IPS-15b (cell line): ENCODE measurements around the gene SREBF2.

Source experiments
- H3K27me3 ChIP-seq: one replicate; pipeline ENCODE4 v1.6.1; 2013; ENCODE audit warnings: low read length; ENCODE audit not compliant: control insufficient read depth, insufficient read depth
- H3K36me3 ChIP-seq: one replicate; pipeline ENCODE4 v1.6.1; 2013; ENCODE audit warnings: low read length; ENCODE audit not compliant: control insufficient read depth, insufficient read depth
- H3K4me1 ChIP-seq: one replicate; pipeline ENCODE4 v1.6.1; 2013; ENCODE audit warnings: mild to moderate bottlenecking, low read length; ENCODE audit not compliant: control insufficient read depth, insufficient read depth
- H3K4me3 ChIP-seq: one replicate; pipeline ENCODE4 v1.5.1; 2013; ENCODE audit warnings: low read depth, low read length
- H3K9ac ChIP-seq: one replicate; pipeline ENCODE4 v1.6.1; 2013; ENCODE audit warnings: low read depth, mild to moderate bottlenecking, low read length
- H3K9me3 ChIP-seq: one replicate; pipeline ENCODE4 v1.6.1; 2013; ENCODE audit warnings: mild to moderate bottlenecking, low read length; ENCODE audit not compliant: control insufficient read depth, insufficient read depth

Gene SREBF2

DNA sequence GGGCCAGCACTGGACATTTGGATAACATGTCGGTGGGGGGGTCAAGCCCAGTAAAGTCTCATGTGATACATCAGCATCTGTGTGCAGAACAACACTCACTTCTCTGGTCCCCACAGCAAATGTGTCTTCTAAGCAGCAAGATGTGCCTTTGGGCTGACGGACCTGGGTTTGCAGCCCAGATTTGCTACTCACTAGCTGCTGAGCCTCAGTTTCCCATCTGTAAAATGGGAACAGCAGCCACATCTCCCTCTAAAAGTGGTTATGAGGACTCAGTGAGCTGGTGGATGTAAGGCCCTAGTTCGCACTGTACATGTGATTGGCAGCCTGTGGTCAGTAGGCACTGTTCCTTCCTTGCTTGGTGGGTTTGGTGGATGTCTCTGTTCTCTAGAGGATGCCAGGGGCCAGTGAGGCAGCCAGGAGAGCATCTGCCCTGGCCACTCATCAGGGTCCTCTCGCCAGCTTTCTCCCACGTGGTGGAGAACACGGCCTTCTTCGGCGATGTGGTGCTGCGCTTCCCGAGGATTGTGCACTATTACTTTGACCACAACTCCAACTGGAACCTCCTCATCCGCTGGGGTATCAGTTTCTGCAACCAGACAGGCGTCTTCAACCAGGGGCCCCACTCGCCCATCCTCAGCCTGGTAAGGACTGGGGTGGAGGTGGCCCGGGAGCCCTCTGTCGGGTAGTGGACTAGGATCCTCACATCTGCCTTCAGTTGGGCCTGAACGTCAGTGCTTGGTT is 19.9 kb upstream of the SREBF2 start:
- peaks cover 29% of the 10 kb centered on the region for H3K36me3 ChIP-seq

DNA sequence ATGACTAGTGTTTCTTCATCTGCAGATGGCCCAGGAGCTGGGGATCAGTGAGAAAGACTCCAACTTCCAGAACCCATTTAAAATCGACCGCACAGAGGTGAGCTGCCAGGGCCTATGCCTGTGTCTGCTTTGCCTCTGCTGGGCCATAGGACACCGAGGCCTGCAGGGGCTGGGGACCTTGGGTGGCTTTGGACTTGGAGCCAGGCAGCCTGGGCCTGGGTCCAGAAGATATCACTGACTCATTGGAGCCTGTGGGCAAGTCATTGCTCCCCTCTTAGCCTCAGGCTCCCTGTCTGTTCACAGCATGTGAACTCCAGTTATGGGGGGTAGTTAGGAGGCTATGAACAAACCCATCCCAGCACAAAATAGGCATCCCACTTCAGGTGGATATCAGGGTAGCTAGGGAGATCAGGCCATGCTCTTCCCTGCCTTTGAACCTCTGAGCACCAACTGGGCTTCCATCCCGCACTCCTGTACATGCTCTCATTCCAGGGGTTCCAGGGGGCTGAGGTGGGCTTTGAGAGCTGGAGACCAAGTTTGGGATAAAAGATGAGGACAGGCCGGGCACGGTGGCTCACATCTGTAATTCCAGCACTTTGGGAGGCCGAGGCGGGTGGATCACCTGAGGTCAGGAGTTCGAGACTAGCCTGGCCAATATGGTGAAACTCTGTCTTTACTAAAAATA is 19.0 kb upstream of the SREBF2 start:
- H3K27me3 ChIP-seq = no peaks in the 10 kb centered on the region
- H3K36me3 ChIP-seq = peaks cover 29% of the 10 kb centered on the region
- no peak overlapping the region for H3K4me3 ChIP-seq
- H3K9me3 ChIP-seq = no peaks in the 10 kb centered on the region
- no peak overlapping the region for H3K9ac ChIP-seq
- H3K4me1 ChIP-seq = no peaks in the 10 kb centered on the region

More for the DNA sequence above, 19.9 kb upstream of the SREBF2 start:
- Histone ChIP-seq H3K27me3 (no peaks in the 10 kb centered on the region), H3K9ac (no peak overlapping the region), H3K4me1 (no peaks in the 10 kb centered on the region), H3K9me3 (no peaks in the 10 kb centered on the region), H3K4me3 (no peak overlapping the region)

DNA sequence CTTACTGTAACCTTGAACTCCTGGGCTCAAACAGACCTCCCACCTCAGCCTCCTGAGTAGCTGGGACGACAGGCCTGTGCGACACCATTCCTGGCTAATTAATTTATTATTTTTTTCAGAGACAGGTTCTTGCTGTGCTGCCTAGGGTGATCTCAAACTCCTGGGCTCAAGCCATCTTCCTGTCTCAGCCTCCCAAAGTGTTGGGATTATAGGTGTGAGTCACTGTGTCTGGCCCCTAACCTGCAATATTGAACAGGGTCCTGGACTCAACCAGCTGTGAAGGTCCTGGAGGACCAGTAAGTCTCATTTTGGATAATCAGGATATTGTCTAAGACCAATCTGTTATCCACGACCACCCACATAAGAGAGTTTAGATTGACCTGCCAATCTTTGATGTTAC is 17.2 kb upstream of the SREBF2 start:
- H3K4me1 ChIP-seq = no peaks in the 10 kb centered on the region
- no peak overlapping the region for H3K4me3 ChIP-seq
- H3K27me3 ChIP-seq = no peaks in the 10 kb centered on the region
- H3K9me3 ChIP-seq = no peaks in the 10 kb centered on the region
- H3K9ac ChIP-seq = no peak overlapping the region
- H3K36me3 ChIP-seq = peaks cover 26% of the 10 kb centered on the region

DNA sequence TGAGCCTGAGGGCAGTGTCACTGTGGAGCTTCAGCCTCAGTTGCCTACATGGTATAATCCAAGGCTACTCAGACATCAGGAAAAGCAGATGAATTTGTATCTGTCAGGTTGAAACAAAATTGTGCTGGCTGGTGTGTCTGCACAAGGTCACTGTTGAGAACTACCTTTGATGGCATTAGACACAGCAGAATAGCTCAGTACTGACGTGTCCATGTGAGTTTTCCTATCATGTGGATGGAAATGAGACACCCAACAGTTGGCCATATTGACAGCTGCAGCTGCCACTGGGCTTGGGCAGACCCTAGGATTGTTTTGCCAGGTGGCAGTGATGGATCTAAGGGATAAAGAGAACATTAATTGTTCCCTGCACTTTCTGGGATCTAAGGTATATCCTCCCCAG is 16.7 kb upstream of the SREBF2 start:
- H3K36me3 ChIP-seq = peaks cover 21% of the 10 kb centered on the region
- H3K9me3 ChIP-seq = no peaks in the 10 kb centered on the region
- no peaks in the 10 kb centered on the region for H3K27me3 ChIP-seq
- H3K9ac ChIP-seq = no peak overlapping the region
- no peak overlapping the region for H3K4me3 ChIP-seq
- no peaks in the 10 kb centered on the region for H3K4me1 ChIP-seq

DNA sequence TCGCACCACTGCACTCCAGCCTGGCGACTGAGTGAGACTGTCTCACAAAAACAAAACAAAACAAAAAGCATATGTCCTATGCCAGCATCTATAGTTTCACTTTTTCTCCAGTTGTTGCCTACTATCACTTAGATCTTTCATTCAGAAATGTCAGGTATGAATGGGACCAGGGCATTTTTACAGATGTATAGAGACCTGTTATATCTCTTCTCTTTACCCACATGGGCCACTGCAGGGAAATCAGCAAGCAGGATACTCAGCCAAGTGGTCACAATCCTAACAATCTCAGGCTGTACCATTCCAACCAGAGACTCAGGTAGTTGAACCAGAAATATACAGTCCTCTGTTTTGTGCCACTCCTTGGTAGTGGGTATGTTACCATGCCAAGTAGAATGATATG is 16.0 kb upstream of the SREBF2 start:
- H3K36me3 ChIP-seq = peaks cover 20% of the 10 kb centered on the region
- H3K4me3 ChIP-seq = no peak overlapping the region
- H3K27me3 ChIP-seq = no peaks in the 10 kb centered on the region
- H3K4me1 ChIP-seq = no peaks in the 10 kb centered on the region
- no peaks in the 10 kb centered on the region for H3K9me3 ChIP-seq
- no peak overlapping the region for H3K9ac ChIP-seq

DNA sequence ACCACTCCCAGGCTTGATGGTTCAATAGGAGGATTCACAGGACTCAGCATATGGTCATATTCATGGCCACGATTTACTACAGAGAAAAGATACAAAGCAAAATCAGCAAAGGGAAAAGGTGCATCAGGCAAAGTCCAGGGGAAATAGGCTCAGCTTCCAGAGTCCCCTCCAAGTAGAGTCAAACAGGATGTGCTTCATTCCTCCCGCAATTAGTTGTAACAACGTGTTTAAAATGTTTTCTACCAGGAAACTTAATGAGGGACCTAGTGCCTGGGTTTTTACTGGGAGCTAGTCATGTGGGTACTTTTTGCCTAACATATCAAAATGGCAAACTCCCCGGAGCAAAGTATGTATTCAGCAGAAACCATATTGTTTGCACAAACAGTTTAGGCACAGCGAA is 14.9 kb upstream of the SREBF2 start:
- no peaks in the 10 kb centered on the region for H3K9me3 ChIP-seq

DNA sequence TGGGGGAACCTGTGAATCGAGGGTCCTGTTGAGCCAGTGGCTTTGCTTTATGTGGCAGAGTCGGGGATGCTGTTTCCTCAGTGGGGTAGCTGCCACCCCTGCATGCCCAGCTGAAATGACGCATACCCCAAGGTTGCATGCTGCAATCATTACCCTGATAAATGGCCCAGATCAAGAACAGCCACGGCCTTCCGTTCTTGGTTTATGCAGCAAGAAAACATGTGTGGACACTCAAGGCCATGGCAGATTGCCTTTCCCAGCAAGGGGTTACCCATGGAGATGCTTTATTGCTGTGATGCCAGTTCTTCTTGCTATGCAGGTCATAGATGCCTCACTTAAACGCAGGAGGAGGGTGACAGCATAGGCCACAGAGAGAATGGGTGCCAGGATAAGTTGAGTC is 14.3 kb upstream of the SREBF2 start:
- H3K9ac ChIP-seq = no peak overlapping the region
- H3K4me3 ChIP-seq = no peak overlapping the region
- H3K4me1 ChIP-seq = no peaks in the 10 kb centered on the region
- peaks cover 20% of the 10 kb centered on the region for H3K36me3 ChIP-seq
- H3K9me3 ChIP-seq = no peaks in the 10 kb centered on the region
- H3K27me3 ChIP-seq = no peaks in the 10 kb centered on the region

More for the DNA sequence above, 14.9 kb upstream of the SREBF2 start:
- Histone ChIP-seq H3K9ac (no peak overlapping the region), H3K4me3 (no peak overlapping the region), H3K27me3 (no peaks in the 10 kb centered on the region), H3K4me1 (no peaks in the 10 kb centered on the region), H3K36me3 (peaks cover 20% of the 10 kb centered on the region)

DNA sequence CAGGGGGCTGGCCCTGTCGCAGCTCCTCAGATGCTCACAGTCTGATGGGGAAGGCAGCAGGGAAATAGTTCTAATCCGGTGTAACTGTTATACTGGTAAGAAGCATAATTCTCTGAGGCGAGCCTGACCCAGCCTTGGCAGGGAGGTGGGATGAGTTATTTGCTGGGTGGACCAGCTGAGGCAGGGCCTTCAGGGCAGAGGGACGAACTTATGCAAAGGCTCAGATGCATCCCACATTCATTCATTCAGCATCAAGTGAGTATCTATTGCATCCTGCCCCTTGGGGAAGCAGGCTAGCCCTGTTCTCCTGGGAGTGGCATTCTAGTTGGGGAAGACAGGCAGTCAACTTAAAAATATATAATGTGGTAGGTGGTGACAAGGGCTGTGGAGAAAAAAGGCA is 13.6 kb upstream of the SREBF2 start:
- Histone ChIP-seq H3K4me3 (no peak overlapping the region), H3K27me3 (no peaks in the 10 kb centered on the region), H3K36me3 (peaks cover 17% of the 10 kb centered on the region), H3K9me3 (no peaks in the 10 kb centered on the region), H3K9ac (no peak overlapping the region), H3K4me1 (peaks cover 2% of the 10 kb centered on the region)

DNA sequence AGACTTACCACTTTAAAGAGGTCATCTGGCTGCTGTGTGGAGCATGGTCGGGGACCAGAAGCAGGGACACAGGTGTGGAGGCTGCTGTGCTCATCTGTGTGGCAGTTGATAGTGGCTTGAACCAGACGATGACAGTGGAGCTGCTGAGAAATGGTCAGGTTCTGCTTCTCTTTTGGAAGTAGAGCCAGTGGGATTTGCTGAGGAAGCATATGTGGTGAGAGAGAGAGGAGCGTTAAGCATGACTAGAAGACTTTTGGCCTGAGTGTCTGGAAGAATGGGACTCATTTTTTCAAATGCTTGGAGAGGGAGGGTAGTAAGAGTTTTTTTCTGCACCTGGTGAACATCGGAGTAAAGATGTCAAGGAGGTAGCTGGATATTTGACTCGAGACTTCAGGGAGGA is 12.5 kb upstream of the SREBF2 start:
- Histone ChIP-seq H3K4me1 (peaks cover 4% of the 10 kb centered on the region), H3K27me3 (no peaks in the 10 kb centered on the region), H3K9me3 (no peaks in the 10 kb centered on the region), H3K9ac (no peak overlapping the region), H3K4me3 (no peak overlapping the region), H3K36me3 (peaks cover 13% of the 10 kb centered on the region)

DNA sequence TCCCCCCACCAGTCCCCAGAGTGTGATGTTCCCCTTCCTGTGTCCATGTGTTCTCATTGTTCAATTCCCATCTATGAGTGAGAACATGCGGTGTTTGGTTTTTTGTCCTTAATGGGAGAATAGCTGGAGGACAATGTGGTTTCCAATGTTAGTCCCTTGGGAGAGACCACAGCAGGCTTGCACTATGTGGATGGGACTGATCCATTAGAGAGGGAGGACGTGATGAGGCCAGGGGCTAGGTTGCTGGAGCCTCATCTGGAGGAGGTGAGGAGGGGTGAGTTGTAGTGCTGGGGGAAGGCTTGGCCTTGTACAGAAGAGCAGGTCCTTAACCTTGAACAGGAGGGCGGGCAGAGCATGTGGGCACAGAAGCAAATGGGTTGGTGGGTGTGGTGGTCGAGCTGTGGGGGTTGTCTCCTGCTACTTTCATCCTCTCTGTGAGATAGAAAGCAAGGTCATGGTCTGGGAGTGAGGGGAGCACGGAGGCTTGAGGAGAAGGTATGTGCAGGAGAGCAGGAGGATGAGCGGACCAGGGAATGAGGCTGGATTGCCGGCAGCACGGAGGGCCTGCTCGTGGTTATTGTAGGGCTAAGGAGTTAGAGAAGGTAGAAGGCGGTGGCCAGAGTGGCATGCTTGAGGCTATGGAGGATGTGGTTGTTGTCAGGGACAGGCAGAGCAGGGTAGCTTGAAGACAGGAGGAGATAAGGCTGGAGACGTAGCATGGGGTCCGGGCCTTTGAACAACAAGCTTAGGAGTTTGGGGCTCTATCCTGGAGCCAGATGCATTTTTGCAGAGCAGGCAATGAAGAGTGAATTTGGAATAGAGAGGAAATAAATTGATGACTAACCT is 11.2 kb upstream of the SREBF2 start:
- Histone ChIP-seq H3K4me1 (peaks cover 4% of the 10 kb centered on the region), H3K9me3 (no peaks in the 10 kb centered on the region), H3K36me3 (peaks cover 9% of the 10 kb centered on the region), H3K27me3 (no peaks in the 10 kb centered on the region), H3K4me3 (no peak overlapping the region), H3K9ac (no peak overlapping the region)

DNA sequence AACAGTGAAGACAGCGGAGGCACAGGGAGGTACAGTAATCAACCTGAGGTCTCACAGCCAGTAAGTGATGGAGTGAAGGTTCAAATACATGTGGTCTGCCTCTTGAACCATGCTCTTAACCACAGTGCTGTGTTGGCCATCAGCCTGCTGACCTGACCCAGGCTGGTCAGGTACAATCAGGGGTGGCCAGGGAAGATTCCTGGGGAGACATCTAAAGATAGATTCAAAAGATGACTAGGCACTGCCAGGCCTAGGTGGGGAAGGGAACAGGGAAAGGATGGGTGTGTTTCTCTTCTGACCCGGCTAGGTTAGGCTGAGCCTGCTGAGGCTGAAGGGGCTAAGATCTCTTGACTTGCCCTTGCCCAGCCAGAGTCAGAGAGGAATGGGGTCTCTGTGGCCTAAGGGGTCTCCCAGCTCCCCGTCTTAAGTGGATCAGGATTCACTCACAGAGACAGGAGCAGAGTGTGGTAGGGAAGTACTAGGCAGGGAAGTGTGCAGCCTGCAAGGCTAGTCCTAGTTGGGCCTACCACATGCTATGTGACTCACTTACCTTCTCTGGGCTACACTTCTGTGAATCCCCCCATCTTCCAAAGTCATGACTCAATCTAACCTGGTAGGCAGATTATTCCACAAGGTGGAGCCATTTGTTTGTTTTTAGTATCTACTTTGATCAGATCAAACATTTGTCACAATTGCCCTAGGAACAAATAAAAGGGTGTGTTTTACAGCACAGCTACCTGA is 10.4 kb upstream of the SREBF2 start:
- Histone ChIP-seq H3K36me3 (peaks cover 9% of the 10 kb centered on the region), H3K9me3 (no peaks in the 10 kb centered on the region), H3K4me1 (peaks cover 7% of the 10 kb centered on the region), H3K4me3 (no peak overlapping the region), H3K9ac (no peak overlapping the region), H3K27me3 (no peaks in the 10 kb centered on the region)
